ENCODE results near the gene CCDC117.

DNA sequence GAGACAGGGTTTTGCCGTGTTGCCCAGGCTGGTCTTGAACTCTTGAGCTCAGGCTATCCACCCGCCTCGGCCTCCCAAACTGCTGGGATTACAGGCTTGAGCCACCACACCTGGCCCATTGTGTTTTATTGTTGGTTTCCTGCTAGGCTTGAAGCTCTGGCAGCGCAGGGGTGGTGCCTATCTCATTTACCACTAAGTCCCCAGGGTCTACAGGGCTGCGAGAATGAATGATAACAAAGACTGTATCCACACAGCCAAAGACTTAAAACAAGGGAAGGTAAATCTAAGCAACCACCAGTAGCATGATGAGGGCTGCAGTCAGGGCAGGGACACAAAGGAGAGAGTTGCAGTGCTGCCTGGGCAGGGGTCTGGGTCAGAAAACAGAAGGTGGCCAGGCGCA, 65.1 kb downstream of the CCDC117 start:
- TF ChIP-seq, protein P1, sequence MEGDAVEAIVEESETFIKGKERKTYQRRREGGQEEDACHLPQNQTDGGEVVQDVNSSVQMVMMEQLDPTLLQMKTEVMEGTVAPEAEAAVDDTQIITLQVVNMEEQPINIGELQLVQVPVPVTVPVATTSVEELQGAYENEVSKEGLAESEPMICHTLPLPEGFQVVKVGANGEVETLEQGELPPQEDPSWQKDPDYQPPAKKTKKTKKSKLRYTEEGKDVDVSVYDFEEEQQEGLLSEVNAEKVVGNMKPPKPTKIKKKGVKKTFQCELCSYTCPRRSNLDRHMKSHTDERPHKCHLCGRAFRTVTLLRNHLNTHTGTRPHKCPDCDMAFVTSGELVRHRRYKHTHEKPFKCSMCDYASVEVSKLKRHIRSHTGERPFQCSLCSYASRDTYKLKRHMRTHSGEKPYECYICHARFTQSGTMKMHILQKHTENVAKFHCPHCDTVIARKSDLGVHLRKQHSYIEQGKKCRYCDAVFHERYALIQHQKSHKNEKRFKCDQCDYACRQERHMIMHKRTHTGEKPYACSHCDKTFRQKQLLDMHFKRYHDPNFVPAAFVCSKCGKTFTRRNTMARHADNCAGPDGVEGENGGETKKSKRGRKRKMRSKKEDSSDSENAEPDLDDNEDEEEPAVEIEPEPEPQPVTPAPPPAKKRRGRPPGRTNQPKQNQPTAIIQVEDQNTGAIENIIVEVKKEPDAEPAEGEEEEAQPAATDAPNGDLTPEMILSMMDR (conservative IDR thresholded peaks at IDR 0.05; ENCODE audit: low read length) = no peak
- TF ChIP-seq EZH2phosphoT487 (IDR thresholded peaks at IDR 0.05; ENCODE audit: borderline replicate concordance) = no peak
